LNCaP clone FGC (cell line): ENCODE data around the gene CPXM2.

Experiments
- DNase-seq: peaks from one replicate; pipeline ENCODE4 v3.0.0-alpha.2; 2011; ENCODE audit warnings: low read depth
- H3K4me3 ChIP-seq: 2 replicates; pipeline ENCODE4 v1.5.1; 2011; ENCODE audit warnings: mild to moderate bottlenecking, low read depth, low read length, control low read depth
- CTCF ChIP-seq: IDR thresholded peaks from 2 replicates; pipeline ENCODE4 v1.5.1; 2012; ENCODE audit warnings: mild to moderate bottlenecking; ENCODE audit not compliant: control insufficient read depth, insufficient read depth; ENCODE audit errors: extremely low read depth

The CPXM2 gene

DNA sequence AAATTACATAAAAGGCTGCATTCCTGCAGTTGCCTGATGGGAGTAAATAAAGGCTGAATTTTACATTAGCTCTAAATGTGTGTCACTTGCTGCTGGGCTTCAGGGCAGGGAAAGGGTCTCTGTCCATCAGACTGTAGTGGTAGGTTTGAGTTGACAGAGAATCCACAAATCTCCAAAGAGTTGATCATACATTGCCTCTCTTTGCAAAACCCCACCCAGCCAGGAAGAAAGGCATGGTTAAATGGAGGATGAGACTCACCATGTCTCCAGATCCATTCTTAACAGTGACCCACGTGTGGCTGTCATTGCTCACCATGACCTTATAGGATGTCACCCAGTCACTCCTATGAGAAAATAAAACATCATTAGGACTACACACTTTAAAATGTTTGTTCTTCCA is 92.8 kb downstream of the CPXM2 start:
- no peak for TF ChIP-seq CTCF
- H3K4me3 ChIP-seq, result no peak overlapping the region
- no peak for DNase-seq

GRCh38 chr10:123797813-123798212 is 93.8 kb downstream of the CPXM2 start:
- DNase-seq, result no peak
- no peak for TF ChIP-seq CTCF
- no peak overlapping the region for H3K4me3 ChIP-seq

DNA sequence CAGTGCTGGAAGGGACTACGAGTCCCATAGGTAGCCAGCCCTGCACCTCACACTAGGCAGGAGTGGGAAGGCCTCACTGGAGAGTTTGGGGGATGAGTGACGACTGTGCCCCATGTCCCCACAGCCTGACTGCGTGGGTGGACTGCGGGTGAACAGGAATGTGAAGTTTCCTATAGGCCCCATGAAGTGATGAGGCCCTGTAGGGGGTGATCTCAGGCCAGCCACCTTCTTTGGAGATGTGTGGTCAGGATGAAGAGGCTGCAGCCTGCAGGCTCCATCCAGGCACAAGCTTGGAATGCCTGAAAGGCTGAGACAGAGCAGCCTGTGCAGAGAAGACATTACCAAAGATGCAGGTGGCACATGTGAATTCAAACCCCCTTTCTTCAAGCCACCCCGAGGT is 94.9 kb downstream of the CPXM2 start:
- no peak for TF ChIP-seq CTCF
- no peak overlapping the region for H3K4me3 ChIP-seq
- no peak for DNase-seq

GRCh38 chr10:123795846-123796590 is 95.6 kb downstream of the CPXM2 start:
- no peak overlapping the region for H3K4me3 ChIP-seq
- no peak for TF ChIP-seq CTCF
- no peak for DNase-seq

GRCh38 chr10:123795196-123795780 is 96.3 kb downstream of the CPXM2 start:
- TF ChIP-seq CTCF, result no peak
- H3K4me3 ChIP-seq, result no peak overlapping the region
- DNase-seq, result no peak

- TF ChIP-seq CTCF, result no peak
- no peak overlapping the region for H3K4me3 ChIP-seq
- no peak for DNase-seq
Observed at GRCh38 chr10:123792248-123792978, 99.2 kb downstream of the CPXM2 start.
